ENCODE measurements around the gene SLC35B2.
"Not testable (repeated sequence)": the region's sequence is repeated elsewhere in the genome, so short reads cannot be mapped to it uniquely, and the experiment has no call there.

SLC35B2 gene

GRCh38 chr6:44237021-44237812, 20.1 kb downstream of the SLC35B2 start:
- DNase-seq (ENCODE audit: low read depth in 2 of 2, low spot score in 1 of 2): no peak

GRCh38 chr6:44235891-44236516, 21.3 kb downstream of the SLC35B2 start:
- DNase-seq (ENCODE audit: low read depth in 2 of 2, low spot score in 1 of 2): no peak

GRCh38 chr6:44235269-44235668, 22.1 kb downstream of the SLC35B2 start:
- no peak for DNase-seq (ENCODE audit: low read depth in 2 of 2, low spot score in 1 of 2)

GRCh38 chr6:44234101-44235025, 23.0 kb downstream of the SLC35B2 start:
- DNase-seq (ENCODE audit: low read depth in 2 of 2, low spot score in 1 of 2): no peak

- no peak for DNase-seq (ENCODE audit: low read depth in 2 of 2, low spot score in 1 of 2)
Observed at GRCh38 chr6:44233567-44234100, 23.7 kb downstream of the SLC35B2 start.

- no peak for DNase-seq (ENCODE audit: low read depth in 2 of 2, low spot score in 1 of 2)
Observed at GRCh38 chr6:44232676-44233566, 24.4 kb downstream of the SLC35B2 start.

GRCh38 chr6:44231426-44231825, 25.9 kb downstream of the SLC35B2 start:
- DNase-seq (ENCODE audit: low read depth in 2 of 2, low spot score in 1 of 2): not testable (repeated sequence)

- DNase-seq (ENCODE audit: low read depth in 2 of 2, low spot score in 1 of 2): no peak
Observed at GRCh38 chr6:44230034-44230675, 27.2 kb downstream of the SLC35B2 start.

GRCh38 chr6:44229376-44230033, 27.8 kb downstream of the SLC35B2 start:
- DNase-seq (ENCODE audit: low read depth in 2 of 2, low spot score in 1 of 2): no peak

- DNase-seq (ENCODE audit: low read depth in 2 of 2, low spot score in 1 of 2): no peak
Observed at GRCh38 chr6:44228836-44229235, 28.5 kb downstream of the SLC35B2 start.

GRCh38 chr6:44228433-44228832, 28.9 kb downstream of the SLC35B2 start:
- no peak for DNase-seq (ENCODE audit: low read depth in 2 of 2, low spot score in 1 of 2)

GRCh38 chr6:44228031-44228430, 29.3 kb downstream of the SLC35B2 start:
- no peak for DNase-seq (ENCODE audit: low read depth in 2 of 2, low spot score in 1 of 2)

GRCh38 chr6:44227148-44227793, 30.1 kb downstream of the SLC35B2 start:
- no peak for DNase-seq (ENCODE audit: low read depth in 2 of 2, low spot score in 1 of 2)

- DNase-seq (ENCODE audit: low read depth in 2 of 2, low spot score in 1 of 2): no peak
Observed at GRCh38 chr6:44226368-44227147, 30.8 kb downstream of the SLC35B2 start.

- DNase-seq (ENCODE audit: low read depth in 2 of 2, low spot score in 1 of 2): no peak
Observed at GRCh38 chr6:44225579-44226325, 31.6 kb downstream of the SLC35B2 start.

GRCh38 chr6:44224965-44225305, 32.4 kb downstream of the SLC35B2 start:
- DNase-seq (ENCODE audit: low read depth in 2 of 2, low spot score in 1 of 2): no peak

Measured in stimulated activated CD8-positive, alpha-beta memory T cell treated with anti-CD3 and anti-CD28 coated beads, Interleukin-4, amount 100 ng/mL, for 1 hour (primary cell).